NCI-H446 (cell line): ENCODE data around the gene MCF2.
"Not testable (repeated sequence)": the region's sequence is repeated elsewhere in the genome, so short reads cannot be mapped to it uniquely, and the experiment has no call there.

Source experiments
- DNase-seq, 2 experiments: peaks; one replicate each; lab custom pipeline; 2025; lab: John Stamatoyannopoulos, UW

The MCF2 gene

GRCh38 chrX:139708067-139708466, at the start of gene MCF2:
Gene MCF2, minus strand, starts transcription at chrX:139708167. Its CDS starts 56,423 bp downstream, at chrX:139651744.
- DNase-seq, result no peak

- no peak for DNase-seq
Measured at GRCh38 chrX:139751053-139751452, 43.1 kb upstream of the MCF2 start.

GRCh38 chrX:139750390-139750789, 42.4 kb upstream of the MCF2 start:
- no peak for DNase-seq

GRCh38 chrX:139739138-139739537, 31.2 kb upstream of the MCF2 start:
- DNase-seq, result no peak

GRCh38 chrX:139738581-139738980, 30.6 kb upstream of the MCF2 start:
- DNase-seq, result no peak

GRCh38 chrX:139736151-139736550, 28.2 kb upstream of the MCF2 start:
- no peak for DNase-seq

GRCh38 chrX:139734996-139735395, 27.0 kb upstream of the MCF2 start:
- no peak for DNase-seq

DNA sequence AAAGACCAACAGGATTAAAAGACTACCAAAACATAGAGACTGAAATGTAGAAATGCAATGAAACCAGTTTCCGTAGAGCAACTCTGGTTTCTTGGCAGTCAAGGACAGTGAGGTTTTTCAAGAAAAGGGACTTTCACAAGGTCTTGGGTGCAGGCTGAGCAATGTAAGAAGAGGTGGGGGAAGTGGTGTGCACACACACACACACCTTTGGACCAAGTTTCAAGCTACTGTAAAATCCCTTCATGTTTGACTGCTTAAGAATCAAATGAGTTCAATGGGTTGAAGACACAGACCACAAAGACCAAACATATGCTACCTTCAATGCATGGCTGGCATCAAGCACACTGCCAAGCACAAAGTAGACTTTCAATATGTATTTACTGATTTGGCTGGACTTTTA, 17.8 kb upstream of the MCF2 start:
- DNase-seq, result no peak

DNA sequence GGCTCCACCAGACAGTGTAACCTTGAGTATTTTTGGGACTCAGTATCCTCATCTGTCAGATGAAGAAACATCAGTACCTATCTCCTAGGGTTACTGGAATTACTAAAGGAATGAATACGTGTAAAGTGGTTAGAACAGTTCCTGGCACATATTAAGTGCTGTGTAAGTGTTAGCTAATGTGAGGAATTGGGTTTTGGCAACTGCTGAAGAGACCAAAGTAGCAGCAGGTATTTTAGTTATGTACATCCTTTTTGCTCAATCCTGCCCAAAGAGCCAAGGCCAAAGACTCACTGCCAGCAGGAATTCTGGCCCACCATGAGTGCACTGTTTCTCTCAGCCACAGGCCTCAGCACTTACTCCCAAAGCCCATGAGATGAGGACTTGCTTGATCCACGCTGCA, 16.7 kb upstream of the MCF2 start:
- DNase-seq, result no peak

GRCh38 chrX:139720979-139721378, 13.0 kb upstream of the MCF2 start:
- no peak for DNase-seq

GRCh38 chrX:139720136-139720535, 12.2 kb upstream of the MCF2 start:
- DNase-seq, result no peak

DNA sequence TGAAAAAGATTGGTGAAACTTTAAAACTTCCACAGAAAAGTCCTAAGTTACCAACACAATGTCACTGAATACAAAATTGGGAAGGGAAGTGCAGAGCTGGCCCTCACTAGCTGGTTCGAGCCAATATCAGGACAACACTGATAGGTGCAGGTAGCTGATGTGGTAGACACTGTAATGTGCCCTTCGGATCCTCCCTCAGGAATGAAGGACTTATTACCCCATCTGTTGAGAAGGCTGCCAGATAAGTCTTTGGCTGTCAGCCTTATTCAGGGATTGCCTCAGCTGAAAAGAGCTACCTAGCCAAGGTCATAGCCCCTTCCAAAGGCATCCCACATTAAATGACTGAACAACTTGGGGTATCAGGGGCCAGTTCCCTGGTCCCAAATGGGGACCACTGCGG, 5.3 kb downstream of the MCF2 start:
- no peak for DNase-seq

- peak in 1 of 2 experiments; percentile 1 for DNase-seq
Measured at GRCh38 chrX:139692908-139693307, 15.1 kb downstream of the MCF2 start.

DNA sequence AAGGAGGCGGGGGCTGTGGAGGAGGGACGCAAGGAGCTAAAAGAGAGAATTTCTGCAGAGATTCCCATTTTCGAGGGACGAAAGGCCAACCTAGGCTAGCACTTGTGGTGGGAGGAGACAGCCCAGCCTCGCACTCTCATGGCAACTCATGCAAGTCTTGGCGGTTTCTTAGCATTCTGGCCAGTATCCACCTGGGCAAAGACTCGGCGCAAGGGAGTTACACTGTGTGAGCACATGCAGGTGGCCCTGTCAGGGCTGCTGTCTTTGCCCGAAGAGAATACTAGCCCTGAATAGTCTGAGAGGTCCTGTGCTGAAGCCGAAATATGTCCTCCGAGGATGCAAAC, 15.5 kb downstream of the MCF2 start:
- DNase-seq, result no peak

DNA sequence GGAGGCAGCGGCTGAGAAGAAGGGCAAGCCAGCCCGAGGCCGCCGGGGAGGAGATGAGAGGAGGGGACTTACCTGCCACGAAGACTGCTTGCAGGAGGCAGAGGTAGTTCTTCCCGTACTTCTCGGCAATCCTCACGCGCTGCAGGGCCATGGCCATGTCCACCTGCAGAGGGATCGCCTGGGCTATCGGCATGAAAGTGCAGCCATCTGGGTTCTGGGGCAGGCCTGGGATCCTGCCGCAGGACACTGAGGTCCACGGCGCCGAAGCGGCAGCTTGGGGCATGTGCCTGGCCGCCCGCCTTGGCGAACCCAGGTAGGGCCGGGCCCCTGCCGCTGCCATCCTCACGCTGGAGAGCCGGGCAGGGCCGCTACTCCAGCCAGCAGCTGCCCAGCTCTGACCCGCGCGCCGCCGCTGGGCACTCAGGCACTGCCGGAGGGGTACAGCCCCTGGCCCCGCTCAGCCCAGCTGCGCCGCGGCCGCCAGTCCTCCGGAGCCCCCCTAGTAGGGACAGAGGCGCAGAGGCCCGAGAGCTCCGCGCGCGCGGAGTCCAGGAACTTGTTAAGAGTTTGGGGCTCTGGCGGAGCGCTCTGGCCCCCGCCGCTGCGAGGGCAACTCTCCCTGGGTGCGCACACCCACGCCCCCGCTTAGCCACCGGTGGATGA, 16.0 kb downstream of the MCF2 start:
- DNase-seq, result no peak

DNA sequence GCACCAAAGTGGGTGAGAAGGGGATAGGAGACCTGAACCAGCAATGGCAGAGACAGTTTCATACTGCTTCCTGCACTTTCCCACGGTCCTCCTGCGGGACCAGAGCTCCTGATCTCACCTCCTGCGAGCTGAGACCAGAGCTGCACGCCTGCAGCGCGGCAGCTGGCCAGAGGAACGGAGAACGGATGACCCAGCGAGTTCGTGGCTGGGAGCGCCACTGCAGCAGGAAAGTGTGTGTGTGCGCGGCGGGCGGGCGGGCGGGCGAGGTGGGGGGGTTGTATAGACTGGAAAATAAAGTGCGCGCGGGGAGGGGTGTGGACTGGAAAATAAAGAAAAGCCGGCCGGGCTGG, 16.5 kb downstream of the MCF2 start:
- no peak for DNase-seq

GRCh38 chrX:139685175-139685574, 22.8 kb downstream of the MCF2 start:
- DNase-seq, result not testable (repeated sequence)

DNA sequence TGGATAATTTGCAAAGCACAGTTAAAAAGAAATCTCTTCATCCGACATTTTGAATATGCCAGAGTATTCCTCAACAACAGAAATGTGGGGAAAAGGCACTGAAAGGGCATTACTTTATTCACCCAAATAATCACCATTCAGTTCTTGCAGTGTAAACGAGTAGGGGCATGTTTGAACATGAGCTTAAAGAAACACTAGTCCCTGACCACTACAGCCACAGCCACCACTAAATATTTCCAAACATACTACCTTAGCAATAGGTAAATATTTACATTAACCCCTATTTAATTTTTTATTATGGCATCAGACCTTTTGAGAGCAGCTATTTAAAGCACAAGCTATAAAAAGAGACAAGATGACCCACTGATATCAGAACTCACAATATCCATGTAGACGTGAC, 27.6 kb downstream of the MCF2 start:
- DNase-seq, result no peak

DNA sequence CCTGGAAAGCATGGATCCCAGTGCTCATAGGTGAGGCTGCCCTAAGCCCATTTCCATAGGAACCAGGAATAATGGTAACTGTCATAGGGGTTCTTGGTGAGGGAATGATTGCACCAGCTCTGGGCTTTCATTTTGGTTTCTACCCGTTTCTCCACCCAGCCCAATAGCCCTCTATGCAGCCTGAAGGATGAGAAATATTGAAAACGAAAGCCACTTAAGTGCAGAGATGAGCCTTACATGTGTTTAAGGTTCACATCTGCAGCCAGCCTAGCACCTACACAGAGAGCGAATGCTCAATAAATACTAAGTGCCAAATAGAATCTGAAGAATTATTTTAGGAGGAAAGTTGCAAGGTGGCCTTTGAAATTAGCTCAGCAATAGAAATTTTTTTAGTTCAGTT, 60.4 kb downstream of the MCF2 start:
- no peak for DNase-seq

DNA sequence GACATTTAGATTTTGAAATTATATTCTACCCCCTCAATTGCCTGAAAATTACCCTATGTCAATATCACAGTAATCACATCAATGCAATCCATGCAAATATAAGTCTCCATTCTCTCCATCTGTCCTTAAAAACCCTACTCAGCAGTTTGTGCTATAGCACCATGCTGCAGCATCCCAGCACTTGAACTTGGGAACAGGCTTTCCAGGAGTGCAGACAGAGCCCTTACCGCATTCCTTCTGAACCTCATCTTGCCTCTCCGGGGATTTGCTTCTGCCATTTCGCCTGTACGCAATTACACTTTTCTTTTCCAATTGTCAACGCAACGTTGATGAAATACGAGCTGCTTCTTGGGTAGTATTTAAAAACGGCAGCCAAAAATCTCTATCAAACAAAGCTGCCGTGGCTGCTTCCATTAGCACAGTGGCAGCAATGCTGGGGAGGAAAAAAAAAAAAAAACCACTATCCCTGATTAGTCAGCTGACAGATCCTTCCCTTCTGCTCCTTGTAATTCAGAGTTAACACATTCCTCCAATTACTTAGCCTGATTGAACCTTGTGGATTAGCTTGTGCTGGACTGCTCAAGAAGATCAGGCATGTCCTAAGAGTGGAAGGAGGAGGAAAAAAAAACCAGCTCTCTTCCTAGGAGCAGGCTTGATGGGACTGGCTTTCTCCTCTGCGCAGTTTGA, 65.6 kb downstream of the MCF2 start:
- no peak for DNase-seq

GRCh38 chrX:139640259-139640658, 67.7 kb downstream of the MCF2 start:
- DNase-seq, result no peak

DNA sequence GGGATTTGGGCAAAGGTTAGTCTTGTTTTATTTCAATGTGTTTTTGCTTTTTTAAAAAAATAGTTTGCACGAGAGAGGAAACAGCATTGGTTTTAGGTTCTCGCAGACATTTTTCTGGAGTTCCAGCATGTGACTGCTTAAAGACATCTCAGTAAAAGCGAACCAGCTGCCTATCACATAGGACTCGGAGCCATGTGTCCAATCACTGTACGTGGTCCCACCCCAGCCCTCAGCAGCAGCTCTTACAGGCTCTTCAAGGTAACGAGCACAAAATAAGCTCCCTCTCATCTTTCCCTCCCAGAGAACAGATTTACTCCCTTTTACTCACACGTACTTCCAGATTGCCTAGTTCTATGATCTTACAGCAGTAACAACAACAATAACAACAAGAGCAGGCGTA, 68.7 kb downstream of the MCF2 start:
- DNase-seq, result no peak

DNA sequence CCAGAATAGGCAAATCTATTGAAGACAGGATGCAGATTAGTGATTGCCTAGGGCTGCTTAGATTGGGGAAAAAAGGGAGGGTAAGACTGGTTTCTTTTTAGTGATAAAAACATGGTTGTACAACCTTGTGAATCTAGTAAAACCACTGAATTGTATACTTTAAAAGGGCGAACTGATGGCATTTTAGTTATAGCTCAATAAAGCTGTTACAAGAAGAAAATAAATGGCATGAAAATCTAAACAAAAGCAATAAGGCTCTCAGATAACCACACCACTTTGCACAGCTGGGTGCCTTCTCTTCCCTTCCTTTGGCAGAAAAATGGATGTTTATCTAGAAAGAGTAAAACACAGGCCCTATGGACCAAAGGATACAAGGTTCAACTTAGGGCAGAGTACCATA, 107.9 kb downstream of the MCF2 start:
- no peak for DNase-seq

DNA sequence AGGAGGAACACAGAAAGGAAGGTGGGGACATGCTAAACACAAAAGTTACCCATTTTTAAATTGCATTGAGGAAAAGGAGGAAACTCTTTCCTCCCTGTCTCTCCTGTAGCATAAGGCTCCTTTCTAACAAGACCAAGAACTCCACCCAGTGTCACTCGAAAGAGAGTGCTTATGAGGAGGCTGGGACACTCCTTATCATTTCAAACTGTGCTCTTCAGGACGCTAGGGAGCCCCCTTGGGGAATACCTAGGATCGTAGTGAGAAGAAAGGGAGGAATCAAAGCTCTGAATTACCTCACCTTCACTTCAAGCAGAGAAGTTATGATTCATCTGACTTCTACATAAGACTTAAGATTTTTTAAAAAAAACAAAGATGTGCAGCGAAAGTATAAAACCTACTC, 111.9 kb downstream of the MCF2 start:
- no peak for DNase-seq
